Smooth muscle cell (in vitro differentiated cells): Measurements from ENCODE around the gene IMMP2L. TPM values are rescaled to one million over a fixed set of nuclear protein-coding genes. Genes with fewer than 3 reads are reported as not detected.

Source experiments
- DNase-seq: peaks from one replicate; lab custom pipeline; 2025; ENCODE audit not compliant: unreplicated experiment; lab: John Stamatoyannopoulos, UW
- H2AFZ ChIP-seq: fragments of 200-600 bp; sonication (generic); 2 replicates; pipeline ENCODE4 v1.6.0; 2016; ENCODE audit warnings: antibody characterized with exemption, low read depth, mild to moderate bottlenecking
- H3F3A ChIP-seq: fragments of 200-600 bp; sonication (generic); 2 replicates; pipeline ENCODE4 v1.6.0; 2017; ENCODE audit warnings: antibody characterized with exemption, low read depth
- H3K27ac ChIP-seq: fragments of 200-600 bp; sonication (generic); 2 replicates; pipeline ENCODE4 v1.5.1; 2016; ENCODE audit warnings: low read depth, mild to moderate bottlenecking
- H3K27me3 ChIP-seq: fragments of 200-600 bp; sonication (generic); 2 replicates; pipeline ENCODE4 v1.6.1; 2016; ENCODE audit warnings: low read depth, mild to moderate bottlenecking
- H3K36me3 ChIP-seq: fragments of 200-600 bp; sonication (generic); 2 replicates; pipeline ENCODE4 v1.5.1; 2016; ENCODE audit warnings: low read depth
- H3K4me1 ChIP-seq: fragments of 200-600 bp; sonication (generic); 2 replicates; pipeline ENCODE4 v1.5.1; 2016; ENCODE audit warnings: low read depth
- H3K4me2 ChIP-seq: fragments of 200-600 bp; sonication (generic); 2 replicates; pipeline ENCODE4 v1.6.0; 2016; ENCODE audit warnings: mild to moderate bottlenecking
- H3K4me3 ChIP-seq: fragments of 200-600 bp; sonication (generic); 2 replicates; pipeline ENCODE4 v1.5.1; 2016; ENCODE audit warnings: mild to moderate bottlenecking
- H3K79me2 ChIP-seq: fragments of 200-600 bp; sonication (generic); 2 replicates; pipeline ENCODE4 v1.6.0; 2016; ENCODE audit warnings: low read depth, mild to moderate bottlenecking
- H3K9ac ChIP-seq: fragments of 200-600 bp; sonication (generic); 2 replicates; pipeline ENCODE4 v1.6.0; 2016; ENCODE audit warnings: low read depth
- H3K9me3 ChIP-seq: fragments of 200-600 bp; sonication (generic); replicated peaks from 2 replicates; pipeline ENCODE4 v1.5.1; 2016; ENCODE audit warnings: low read depth
- H4K20me1 ChIP-seq: fragments of 200-600 bp; sonication (generic); 2 replicates; pipeline ENCODE4 v1.6.0; 2016; ENCODE audit warnings: low read depth
- CTCF ChIP-seq: fragments of 200-600 bp; sonication (generic); IDR thresholded peaks from 2 replicates; pipeline ENCODE4 v1.5.1; 2017; ENCODE audit warnings: borderline replicate concordance, mild to moderate bottlenecking, antibody characterized with exemption; ENCODE audit not compliant: insufficient read depth, poor library complexity, severe bottlenecking
- WGBS: methylation state at CpG from one replicate; pipeline ENCODE4 v1.1.7; 2016; ENCODE audit warnings: low lambda C conversion rate; 5-methylcytosine and 5-hydroxymethylcytosine counted together
- polyA plus RNA-seq: library from polyadenylated mRNA; unstranded; fragments of >200 nt; fragmentation: Nextera tagmentation; extraction: Ambion mirVana; gene quantifications from 2 replicates; pipeline ENCODE4 v1.2.1, GENCODE V29; 2016
- total RNA-seq: library from RNA; depleted of rRNA; stranded (reverse); fragments of >200 nt; gene quantifications from 2 replicates; pipeline ENCODE4 v1.2.3, GENCODE V29; 2014

Gene IMMP2L
- total and polyA plus RNA-seq, 2 experiments from 2014 or later = 10.9 to 11.1 TPM

GRCh38 chr7:111174510-111174909 is 387.8 kb downstream of the IMMP2L start:
- no peak overlapping the region for H3K4me3 ChIP-seq
- H3F3A ChIP-seq = no peaks in the 10 kb centered on the region
- DNase-seq = no peak
- no peaks in the 10 kb centered on the region for H3K4me1 ChIP-seq
- H3K27me3 ChIP-seq = no peaks in the 10 kb centered on the region
- H4K20me1 ChIP-seq = no peaks in the 10 kb centered on the region
- no peak overlapping the region for H2AFZ ChIP-seq
- H3K9me3 ChIP-seq = no peaks in the 10 kb centered on the region
- no peak overlapping the region for H3K4me2 ChIP-seq
- no peak for TF ChIP-seq CTCF
- no peaks in the 10 kb centered on the region for H3K36me3 ChIP-seq
- no peak overlapping the region for H3K9ac ChIP-seq
- 91% methylated on average over 3 of the region's 3 CpGs for WGBS
- H3K27ac ChIP-seq = no peak overlapping the region
- H3K79me2 ChIP-seq = no peaks in the 10 kb centered on the region

GRCh38 chr7:111173990-111174389 is 388.3 kb downstream of the IMMP2L start:
- Histone ChIP-seq H3K9me3 (no peaks in the 10 kb centered on the region), H3K4me1 (no peaks in the 10 kb centered on the region), H4K20me1 (no peaks in the 10 kb centered on the region), H3K36me3 (no peaks in the 10 kb centered on the region), H3K4me3 (no peak overlapping the region), H3K27me3 (no peaks in the 10 kb centered on the region), H2AFZ (no peak overlapping the region), H3F3A (no peaks in the 10 kb centered on the region), H3K9ac (no peak overlapping the region), H3K79me2 (no peaks in the 10 kb centered on the region), H3K4me2 (no peak overlapping the region), H3K27ac (no peak overlapping the region)
- no peak for DNase-seq
- no peak for TF ChIP-seq CTCF
- 86% methylated on average over 2 of the region's 2 CpGs for WGBS

GRCh38 chr7:111173528-111173927 is 388.8 kb downstream of the IMMP2L start:
- 86% methylated on average over 2 of the region's 2 CpGs for WGBS
- Histone ChIP-seq H3K36me3 (no peaks in the 10 kb centered on the region), H3F3A (no peaks in the 10 kb centered on the region), H3K27me3 (no peaks in the 10 kb centered on the region), H3K27ac (no peak overlapping the region), H3K4me2 (no peak overlapping the region), H3K4me3 (no peak overlapping the region), H4K20me1 (no peaks in the 10 kb centered on the region), H3K4me1 (no peaks in the 10 kb centered on the region), H3K79me2 (no peaks in the 10 kb centered on the region), H2AFZ (no peak overlapping the region), H3K9ac (no peak overlapping the region), H3K9me3 (no peaks in the 10 kb centered on the region)
- TF ChIP-seq CTCF = no peak
- DNase-seq = no peak

GRCh38 chr7:111172564-111173257 is 389.6 kb downstream of the IMMP2L start:
- Histone ChIP-seq H3K9me3 (no peaks in the 10 kb centered on the region), H3K27ac (no peak overlapping the region), H3K4me1 (no peaks in the 10 kb centered on the region), H3K4me3 (no peak overlapping the region), H3K9ac (no peak overlapping the region), H3F3A (no peaks in the 10 kb centered on the region), H3K36me3 (no peaks in the 10 kb centered on the region), H3K27me3 (no peaks in the 10 kb centered on the region), H4K20me1 (no peaks in the 10 kb centered on the region), H3K79me2 (no peaks in the 10 kb centered on the region), H3K4me2 (no peak overlapping the region), H2AFZ (no peak overlapping the region)
- no peak for DNase-seq
- 62% methylated on average over 2 of the region's 2 CpGs for WGBS
- TF ChIP-seq CTCF = no peak
